Measurements from ENCODE around the gene SBNO1.

DNA sequence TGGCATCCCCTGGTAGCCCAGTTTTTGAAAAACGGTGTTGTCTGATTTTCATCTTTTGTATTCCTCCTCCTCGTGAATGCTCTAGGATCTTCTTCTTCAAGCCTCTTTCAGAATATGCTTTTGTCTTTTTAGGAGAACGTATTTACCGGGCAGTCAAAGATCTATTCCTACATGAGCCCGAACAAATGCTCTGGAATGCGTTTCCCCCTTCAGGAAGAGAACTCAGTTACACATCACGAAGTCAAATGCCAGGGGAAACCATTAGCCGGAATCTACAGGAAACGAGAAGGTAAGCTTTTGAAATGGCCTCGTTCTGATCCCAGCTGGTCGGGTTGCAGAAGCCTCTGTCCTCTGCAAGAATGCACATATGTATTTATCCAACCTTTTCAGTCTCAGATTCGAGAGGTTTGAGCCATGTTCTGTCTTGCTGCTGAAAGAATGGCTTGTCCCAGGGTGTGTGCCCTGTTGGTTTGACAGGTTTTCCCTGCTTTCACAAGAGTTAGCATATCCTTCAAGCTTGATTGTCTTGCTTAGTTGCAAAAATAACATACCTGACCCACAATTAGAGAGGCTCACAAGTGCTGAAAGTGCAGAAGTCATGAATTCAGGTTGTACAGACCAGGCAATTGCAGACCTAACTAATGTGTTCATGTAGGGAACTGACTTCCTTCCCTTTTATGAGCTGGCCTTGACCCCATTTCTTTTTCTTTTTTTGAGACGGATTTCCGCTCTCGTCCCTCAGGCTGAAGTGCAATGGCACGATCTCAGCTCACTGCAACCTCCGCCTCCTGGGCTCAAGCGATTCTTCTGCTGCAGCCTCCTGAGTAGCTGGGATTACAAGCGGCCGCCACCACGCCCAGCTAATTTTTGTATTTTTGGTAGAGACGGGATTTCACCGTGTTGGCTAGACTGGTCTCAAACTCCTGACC is 26.1 kb upstream of the SBNO1 start:
- TF ChIP-seq SIN3A (IDR thresholded peaks at IDR 0.05; ENCODE audit: borderline replicate concordance, insufficient read depth, low read depth, low read length): no peak
- TF ChIP-seq, protein P1, sequence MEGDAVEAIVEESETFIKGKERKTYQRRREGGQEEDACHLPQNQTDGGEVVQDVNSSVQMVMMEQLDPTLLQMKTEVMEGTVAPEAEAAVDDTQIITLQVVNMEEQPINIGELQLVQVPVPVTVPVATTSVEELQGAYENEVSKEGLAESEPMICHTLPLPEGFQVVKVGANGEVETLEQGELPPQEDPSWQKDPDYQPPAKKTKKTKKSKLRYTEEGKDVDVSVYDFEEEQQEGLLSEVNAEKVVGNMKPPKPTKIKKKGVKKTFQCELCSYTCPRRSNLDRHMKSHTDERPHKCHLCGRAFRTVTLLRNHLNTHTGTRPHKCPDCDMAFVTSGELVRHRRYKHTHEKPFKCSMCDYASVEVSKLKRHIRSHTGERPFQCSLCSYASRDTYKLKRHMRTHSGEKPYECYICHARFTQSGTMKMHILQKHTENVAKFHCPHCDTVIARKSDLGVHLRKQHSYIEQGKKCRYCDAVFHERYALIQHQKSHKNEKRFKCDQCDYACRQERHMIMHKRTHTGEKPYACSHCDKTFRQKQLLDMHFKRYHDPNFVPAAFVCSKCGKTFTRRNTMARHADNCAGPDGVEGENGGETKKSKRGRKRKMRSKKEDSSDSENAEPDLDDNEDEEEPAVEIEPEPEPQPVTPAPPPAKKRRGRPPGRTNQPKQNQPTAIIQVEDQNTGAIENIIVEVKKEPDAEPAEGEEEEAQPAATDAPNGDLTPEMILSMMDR (IDR thresholded peaks at IDR 0.05): no peak
- TF ChIP-seq, protein P2, sequence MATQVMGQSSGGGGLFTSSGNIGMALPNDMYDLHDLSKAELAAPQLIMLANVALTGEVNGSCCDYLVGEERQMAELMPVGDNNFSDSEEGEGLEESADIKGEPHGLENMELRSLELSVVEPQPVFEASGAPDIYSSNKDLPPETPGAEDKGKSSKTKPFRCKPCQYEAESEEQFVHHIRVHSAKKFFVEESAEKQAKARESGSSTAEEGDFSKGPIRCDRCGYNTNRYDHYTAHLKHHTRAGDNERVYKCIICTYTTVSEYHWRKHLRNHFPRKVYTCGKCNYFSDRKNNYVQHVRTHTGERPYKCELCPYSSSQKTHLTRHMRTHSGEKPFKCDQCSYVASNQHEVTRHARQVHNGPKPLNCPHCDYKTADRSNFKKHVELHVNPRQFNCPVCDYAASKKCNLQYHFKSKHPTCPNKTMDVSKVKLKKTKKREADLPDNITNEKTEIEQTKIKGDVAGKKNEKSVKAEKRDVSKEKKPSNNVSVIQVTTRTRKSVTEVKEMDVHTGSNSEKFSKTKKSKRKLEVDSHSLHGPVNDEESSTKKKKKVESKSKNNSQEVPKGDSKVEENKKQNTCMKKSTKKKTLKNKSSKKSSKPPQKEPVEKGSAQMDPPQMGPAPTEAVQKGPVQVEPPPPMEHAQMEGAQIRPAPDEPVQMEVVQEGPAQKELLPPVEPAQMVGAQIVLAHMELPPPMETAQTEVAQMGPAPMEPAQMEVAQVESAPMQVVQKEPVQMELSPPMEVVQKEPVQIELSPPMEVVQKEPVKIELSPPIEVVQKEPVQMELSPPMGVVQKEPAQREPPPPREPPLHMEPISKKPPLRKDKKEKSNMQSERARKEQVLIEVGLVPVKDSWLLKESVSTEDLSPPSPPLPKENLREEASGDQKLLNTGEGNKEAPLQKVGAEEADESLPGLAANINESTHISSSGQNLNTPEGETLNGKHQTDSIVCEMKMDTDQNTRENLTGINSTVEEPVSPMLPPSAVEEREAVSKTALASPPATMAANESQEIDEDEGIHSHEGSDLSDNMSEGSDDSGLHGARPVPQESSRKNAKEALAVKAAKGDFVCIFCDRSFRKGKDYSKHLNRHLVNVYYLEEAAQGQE (IDR thresholded peaks at IDR 0.05; ENCODE audit: insufficient read depth in 1 of 2, low read depth in 2 of 2, low read length in 1 of 2): no peak

Data from Panc1 (cell line).